Activated naive CD8-positive, alpha-beta T cell treated with anti-CD3 and anti-CD28 coated beads, Interleukin-2, amount 50 U/mL, for 16 hours (primary cell): Measurements from ENCODE around the gene LOX.
"Not testable (repeated sequence)": the region's sequence is repeated elsewhere in the genome, so short reads cannot be mapped to it uniquely, and the experiment has no call there.

ENCODE experiments used
- DNase-seq: peaks from one replicate; pipeline ENCODE4 v3.0.0-alpha.2; 2020; ENCODE audit warnings: low read depth, low spot score

The LOX gene

GRCh38 chr5:122097391-122097790 is 19.3 kb upstream of the LOX start:
- DNase-seq, result no peak

- no peak for DNase-seq
Observed at GRCh38 chr5:122095158-122095557, 17.1 kb upstream of the LOX start.

- DNase-seq, result not testable (repeated sequence)
Observed at GRCh38 chr5:122094251-122094650, 16.2 kb upstream of the LOX start.

- no peak for DNase-seq
Observed at GRCh38 chr5:122093415-122094180, 15.5 kb upstream of the LOX start.

- no peak for DNase-seq
Observed at GRCh38 chr5:122091936-122092600, 14.0 kb upstream of the LOX start.

- DNase-seq, result no peak
Observed at GRCh38 chr5:122089096-122090013, 11.3 kb upstream of the LOX start.

- no peak for DNase-seq
Observed at GRCh38 chr5:122085041-122085440, 7.0 kb upstream of the LOX start.

- DNase-seq, result no peak
Observed at GRCh38 chr5:122083535-122083934, 5.5 kb upstream of the LOX start.

- no peak for DNase-seq
Observed at GRCh38 chr5:122081541-122081940, 3.5 kb upstream of the LOX start.

GRCh38 chr5:122077366-122078115 is 518 bp downstream of the LOX start:
- DNase-seq, result no peak

- DNase-seq, result no peak
Observed at GRCh38 chr5:122076669-122077365, 1.2 kb downstream of the LOX start.

GRCh38 chr5:122076050-122076461 is 2.0 kb downstream of the LOX start:
- no peak for DNase-seq

- DNase-seq, result no peak
Observed at GRCh38 chr5:122073864-122074263, 4.2 kb downstream of the LOX start.

- no peak for DNase-seq
Observed at GRCh38 chr5:122073018-122073417, 5.0 kb downstream of the LOX start.

- no peak for DNase-seq
Observed at GRCh38 chr5:122067390-122067789, 10.7 kb downstream of the LOX start.

GRCh38 chr5:122064992-122065391 is 13.1 kb downstream of the LOX start:
- DNase-seq, result no peak

- no peak for DNase-seq
Observed at GRCh38 chr5:122063836-122064235, 14.2 kb downstream of the LOX start.

GRCh38 chr5:122062205-122062604 is 15.9 kb downstream of the LOX start:
- no peak for DNase-seq

GRCh38 chr5:122056913-122057312 is 21.1 kb downstream of the LOX start:
- no peak for DNase-seq

GRCh38 chr5:122054266-122054665 is 23.8 kb downstream of the LOX start:
- DNase-seq, result no peak
